SK-N-SH (cell line): ENCODE data around the gene CRYBA2.

Experiments used
- EP300 ChIP-seq, 2 experiments: IDR thresholded peaks; 2 replicates each; pipeline versions ENCODE4 v1.4.0 to v1.6.1; 2012; ENCODE audit warnings: borderline replicate concordance in 1 of 2, low read depth in 1 of 2, low read length in 1 of 2
- POLR2AphosphoS5 ChIP-seq: IDR thresholded peaks from 2 replicates; pipeline ENCODE4 v1.6.1; 2012; ENCODE audit warnings: low read depth, low read length
- RAD21 ChIP-seq: IDR thresholded peaks from 2 replicates; pipeline ENCODE4 v1.6.1; 2012; ENCODE audit warnings: mild to moderate bottlenecking, low read length
- TF ChIP-seq, protein P1 (sequence below): fragments of 200-600 bp; sonication (generic); IDR thresholded peaks from 2 replicates; pipeline ENCODE4 v1.6.1; 2017; ENCODE audit warnings: antibody characterized with exemption, mild to moderate bottlenecking, moderate library complexity
- TF ChIP-seq, protein P2 (sequence below): IDR thresholded peaks from 2 replicates; pipeline ENCODE4 v1.4.0; 2012; ENCODE audit warnings: low read depth, borderline replicate concordance
- TF ChIP-seq, protein P3 (sequence below): fragments of 150-350 bp; IDR thresholded peaks from 2 replicates; pipeline ENCODE4 v1.6.1; 2017; ENCODE audit warnings: antibody characterized with exemption, low read length, low read depth, borderline replicate concordance

DNA sequence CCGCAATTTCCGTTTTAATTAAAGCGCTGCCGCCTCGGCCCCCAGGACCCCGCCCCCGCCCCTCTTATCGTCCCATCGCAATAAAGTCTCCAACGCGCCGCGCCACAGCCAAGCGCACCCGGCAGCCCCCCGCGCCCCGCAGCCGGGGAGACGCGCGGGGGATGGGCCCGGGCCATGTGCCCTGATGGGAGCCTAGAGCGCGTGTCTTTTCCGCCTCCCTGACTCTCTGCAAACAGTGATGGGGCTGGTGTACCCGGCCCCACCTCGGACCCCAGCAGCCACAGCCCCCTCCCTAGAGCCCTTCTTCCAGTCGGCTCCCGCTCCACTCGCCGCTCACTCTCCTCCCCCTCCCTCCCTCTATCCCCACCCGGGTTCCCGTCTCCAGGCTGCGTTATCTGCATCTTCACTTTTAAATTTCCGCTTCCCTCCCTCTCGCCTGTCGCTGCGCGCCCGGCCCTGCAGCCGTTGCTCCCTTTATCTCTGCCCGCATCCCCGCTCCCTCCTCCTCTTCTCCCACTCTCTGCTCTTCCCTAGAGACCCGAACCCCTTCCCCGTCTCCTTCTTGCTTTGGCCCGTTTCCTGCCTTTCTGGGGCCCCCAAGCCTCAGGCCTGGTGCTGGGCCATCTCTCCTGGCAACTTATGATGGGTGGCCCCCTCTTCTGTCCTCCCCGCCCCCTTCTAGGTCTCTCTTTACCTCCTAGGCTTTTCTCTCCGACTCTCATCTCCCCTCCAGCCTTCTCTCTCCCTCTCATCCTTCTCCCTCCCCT is 7.7 kb downstream of the CRYBA2 start:
- TF ChIP-seq, protein P1, sequence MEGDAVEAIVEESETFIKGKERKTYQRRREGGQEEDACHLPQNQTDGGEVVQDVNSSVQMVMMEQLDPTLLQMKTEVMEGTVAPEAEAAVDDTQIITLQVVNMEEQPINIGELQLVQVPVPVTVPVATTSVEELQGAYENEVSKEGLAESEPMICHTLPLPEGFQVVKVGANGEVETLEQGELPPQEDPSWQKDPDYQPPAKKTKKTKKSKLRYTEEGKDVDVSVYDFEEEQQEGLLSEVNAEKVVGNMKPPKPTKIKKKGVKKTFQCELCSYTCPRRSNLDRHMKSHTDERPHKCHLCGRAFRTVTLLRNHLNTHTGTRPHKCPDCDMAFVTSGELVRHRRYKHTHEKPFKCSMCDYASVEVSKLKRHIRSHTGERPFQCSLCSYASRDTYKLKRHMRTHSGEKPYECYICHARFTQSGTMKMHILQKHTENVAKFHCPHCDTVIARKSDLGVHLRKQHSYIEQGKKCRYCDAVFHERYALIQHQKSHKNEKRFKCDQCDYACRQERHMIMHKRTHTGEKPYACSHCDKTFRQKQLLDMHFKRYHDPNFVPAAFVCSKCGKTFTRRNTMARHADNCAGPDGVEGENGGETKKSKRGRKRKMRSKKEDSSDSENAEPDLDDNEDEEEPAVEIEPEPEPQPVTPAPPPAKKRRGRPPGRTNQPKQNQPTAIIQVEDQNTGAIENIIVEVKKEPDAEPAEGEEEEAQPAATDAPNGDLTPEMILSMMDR = no peak
- TF ChIP-seq RAD21 = 0 out of 2 replicates have a peak, but pooled peaks have one; percentile 4
- no peak for TF ChIP-seq POLR2AphosphoS5
- TF ChIP-seq, protein P2, sequence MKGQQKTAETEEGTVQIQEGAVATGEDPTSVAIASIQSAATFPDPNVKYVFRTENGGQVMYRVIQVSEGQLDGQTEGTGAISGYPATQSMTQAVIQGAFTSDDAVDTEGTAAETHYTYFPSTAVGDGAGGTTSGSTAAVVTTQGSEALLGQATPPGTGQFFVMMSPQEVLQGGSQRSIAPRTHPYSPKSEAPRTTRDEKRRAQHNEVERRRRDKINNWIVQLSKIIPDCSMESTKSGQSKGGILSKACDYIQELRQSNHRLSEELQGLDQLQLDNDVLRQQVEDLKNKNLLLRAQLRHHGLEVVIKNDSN = no peak
- TF ChIP-seq, protein P3, sequence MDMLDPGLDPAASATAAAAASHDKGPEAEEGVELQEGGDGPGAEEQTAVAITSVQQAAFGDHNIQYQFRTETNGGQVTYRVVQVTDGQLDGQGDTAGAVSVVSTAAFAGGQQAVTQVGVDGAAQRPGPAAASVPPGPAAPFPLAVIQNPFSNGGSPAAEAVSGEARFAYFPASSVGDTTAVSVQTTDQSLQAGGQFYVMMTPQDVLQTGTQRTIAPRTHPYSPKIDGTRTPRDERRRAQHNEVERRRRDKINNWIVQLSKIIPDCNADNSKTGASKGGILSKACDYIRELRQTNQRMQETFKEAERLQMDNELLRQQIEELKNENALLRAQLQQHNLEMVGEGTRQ = no peak
- peak in 1 of 2 experiments; percentile 56; a peak in 1 of 4 replicates for TF ChIP-seq EP300 (IDR thresholded peaks at IDR 0.05; ENCODE audit: borderline replicate concordance in 1 of 2, low read depth in 1 of 2, low read length in 1 of 2)
